Fibroblast of pulmonary artery (primary cell): ENCODE data around the gene ZNF616.
A peak's percentile ranks its signal among the peaks of the same experiment; 100 is the strongest.

Source experiments
- DNase-seq: peaks from one replicate; pipeline ENCODE4 v3.0.0-alpha.2; 2010; ENCODE audit warnings: low read depth
- H3K4me3 ChIP-seq: replicated peaks from 2 replicates; pipeline ENCODE4 v1.5.1; 2011; ENCODE audit warnings: low read depth, mild to moderate bottlenecking, control low read depth, low read length, moderate library complexity
- TF ChIP-seq, protein P1 (sequence below): IDR thresholded peaks from 2 replicates; pipeline ENCODE4 v1.5.1; 2011; ENCODE audit warnings: mild to moderate bottlenecking, control low read depth, low read length, inconsistent platforms; ENCODE audit errors: missing control alignments

Gene ZNF616

DNA sequence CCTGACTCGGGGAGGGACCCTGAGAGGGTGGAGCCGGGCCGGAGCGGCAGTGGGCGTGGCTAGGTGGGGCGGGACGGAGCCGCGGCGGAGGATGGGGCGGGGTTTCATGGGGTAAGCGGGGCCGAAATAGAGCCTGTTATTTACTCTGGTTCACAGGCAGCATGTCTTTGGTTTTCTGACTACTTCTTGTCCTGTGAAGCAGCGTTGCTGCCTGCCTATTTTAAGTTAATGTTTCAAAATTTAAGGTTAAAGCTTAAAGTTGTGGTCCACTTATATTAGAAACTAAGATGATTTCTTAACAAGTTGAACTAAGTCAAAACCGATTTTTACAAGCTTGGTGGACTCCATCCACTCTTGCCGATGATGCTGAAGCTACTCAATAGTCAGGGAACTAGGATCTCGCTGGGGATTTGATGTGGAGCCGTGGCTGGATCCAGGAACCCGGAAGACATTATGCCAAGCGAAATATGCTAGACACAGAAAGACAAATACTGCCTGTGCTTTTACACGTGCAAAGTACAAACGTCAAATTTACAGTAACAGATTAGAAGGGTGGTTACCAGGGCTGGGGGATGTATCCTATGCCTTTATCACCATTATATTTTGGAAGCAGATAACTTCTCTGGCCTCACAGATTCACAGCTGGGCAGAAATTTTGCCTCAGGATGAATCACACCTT lies 433 bp upstream of the ZNF616 start:
- peak overlapping the region; percentile 83 for H3K4me3 ChIP-seq
- no peak for DNase-seq
- TF ChIP-seq, protein P1, sequence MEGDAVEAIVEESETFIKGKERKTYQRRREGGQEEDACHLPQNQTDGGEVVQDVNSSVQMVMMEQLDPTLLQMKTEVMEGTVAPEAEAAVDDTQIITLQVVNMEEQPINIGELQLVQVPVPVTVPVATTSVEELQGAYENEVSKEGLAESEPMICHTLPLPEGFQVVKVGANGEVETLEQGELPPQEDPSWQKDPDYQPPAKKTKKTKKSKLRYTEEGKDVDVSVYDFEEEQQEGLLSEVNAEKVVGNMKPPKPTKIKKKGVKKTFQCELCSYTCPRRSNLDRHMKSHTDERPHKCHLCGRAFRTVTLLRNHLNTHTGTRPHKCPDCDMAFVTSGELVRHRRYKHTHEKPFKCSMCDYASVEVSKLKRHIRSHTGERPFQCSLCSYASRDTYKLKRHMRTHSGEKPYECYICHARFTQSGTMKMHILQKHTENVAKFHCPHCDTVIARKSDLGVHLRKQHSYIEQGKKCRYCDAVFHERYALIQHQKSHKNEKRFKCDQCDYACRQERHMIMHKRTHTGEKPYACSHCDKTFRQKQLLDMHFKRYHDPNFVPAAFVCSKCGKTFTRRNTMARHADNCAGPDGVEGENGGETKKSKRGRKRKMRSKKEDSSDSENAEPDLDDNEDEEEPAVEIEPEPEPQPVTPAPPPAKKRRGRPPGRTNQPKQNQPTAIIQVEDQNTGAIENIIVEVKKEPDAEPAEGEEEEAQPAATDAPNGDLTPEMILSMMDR: no peak

DNA sequence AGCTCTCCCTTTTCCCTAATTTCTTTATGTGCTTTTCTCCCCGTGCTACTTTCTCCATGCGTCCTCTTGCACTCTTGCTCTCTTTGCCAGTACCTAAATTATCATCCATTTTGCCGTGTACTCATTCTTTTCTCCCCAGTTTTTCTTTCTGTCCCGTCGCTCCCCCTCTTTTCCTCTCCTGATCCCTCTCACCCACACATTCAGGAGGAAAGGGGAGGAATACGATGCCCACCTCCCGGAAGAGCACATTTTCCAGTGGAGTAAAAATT lies 821 bp downstream of the ZNF616 start:
- TF ChIP-seq, protein P1: no peak
- peak overlapping the region; percentile 83 for H3K4me3 ChIP-seq

DNA sequence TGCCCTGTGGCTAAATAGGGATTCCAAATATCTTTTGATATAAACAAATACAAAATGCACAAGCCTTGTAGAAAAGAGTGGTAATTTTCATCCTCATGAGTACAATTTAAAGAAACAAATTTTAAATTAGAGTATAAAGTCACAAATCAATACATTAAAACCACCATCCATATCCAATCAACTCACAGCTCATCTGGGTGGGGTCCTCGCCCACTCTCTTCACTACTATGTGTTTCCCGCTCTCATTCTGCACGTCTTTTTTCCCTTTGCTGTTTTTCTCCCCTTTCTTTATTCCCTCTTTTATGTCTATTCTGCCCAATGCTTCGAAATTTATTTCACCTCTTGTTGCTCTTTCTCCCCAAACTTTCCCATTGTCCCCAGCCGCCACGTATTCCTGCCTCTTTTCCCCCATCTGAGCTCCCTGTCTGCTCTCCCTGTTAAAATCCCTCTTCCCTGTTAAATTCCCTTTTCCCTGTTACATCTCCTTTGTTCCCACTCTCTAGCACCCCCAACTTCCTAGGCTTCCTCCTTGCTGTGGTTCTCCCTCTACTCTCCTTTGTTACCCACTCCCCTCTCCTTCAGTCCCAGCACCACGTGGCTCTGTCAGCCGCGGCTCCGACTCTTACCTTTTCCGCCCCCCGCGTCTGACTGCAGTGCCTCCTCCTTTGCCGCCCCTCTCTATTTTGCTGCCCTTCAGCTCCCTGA lies 1.3 kb downstream of the ZNF616 start:
- TF ChIP-seq, protein P1: no peak
- peak overlapping the region; percentile 83 for H3K4me3 ChIP-seq
- peak; percentile 12 for DNase-seq

More for the DNA sequence above, 821 bp downstream of the ZNF616 start:
- no peak for DNase-seq

DNA sequence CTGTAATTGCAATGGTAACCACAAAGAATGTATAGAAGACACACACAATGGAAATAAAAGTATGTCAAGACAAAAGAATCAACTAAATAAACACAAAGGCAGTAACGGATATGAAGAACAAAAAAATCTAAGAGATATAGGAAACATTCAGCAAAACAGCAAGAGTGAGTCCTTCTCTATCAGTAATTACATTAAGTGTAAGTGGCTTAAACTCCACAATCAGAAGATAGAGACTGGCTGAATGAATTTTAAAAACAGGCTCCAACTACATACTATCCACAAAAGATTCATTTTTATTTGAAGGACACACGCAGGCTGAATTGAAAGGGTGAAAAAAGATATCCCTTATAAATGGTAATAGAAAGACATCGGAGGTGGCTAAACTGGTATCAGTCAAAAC lies 19.5 kb downstream of the ZNF616 start:
- no peak for DNase-seq
- no peak overlapping the region for H3K4me3 ChIP-seq
- TF ChIP-seq, protein P1: no peak

DNA sequence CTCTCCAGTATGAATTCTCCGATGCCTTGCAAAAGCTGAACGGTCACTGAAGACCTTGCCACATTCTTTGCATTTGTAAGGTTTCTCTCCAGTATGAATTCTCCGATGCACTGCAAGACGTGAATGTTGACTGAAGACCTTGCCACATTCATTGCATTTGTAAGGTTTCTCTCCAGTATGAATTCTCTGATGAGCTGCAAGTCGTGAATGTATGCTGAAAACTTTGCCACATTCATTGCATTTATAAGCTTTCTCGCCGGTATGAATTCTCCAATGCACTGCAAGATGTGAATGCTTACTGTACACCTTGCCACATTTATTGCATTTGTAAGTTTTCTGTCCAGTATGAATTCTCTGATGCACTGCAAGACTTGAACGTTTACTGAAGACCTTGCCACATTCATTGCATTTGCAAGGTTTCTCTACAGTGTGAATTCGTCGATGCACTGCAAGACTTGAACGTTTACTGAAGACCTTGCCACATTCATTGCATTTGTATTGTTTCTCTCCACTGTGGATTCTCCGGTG lies 24.1 kb downstream of the ZNF616 start:
- TF ChIP-seq, protein P1: no peak
- H3K4me3 ChIP-seq: no peak overlapping the region
- DNase-seq: no peak

DNA sequence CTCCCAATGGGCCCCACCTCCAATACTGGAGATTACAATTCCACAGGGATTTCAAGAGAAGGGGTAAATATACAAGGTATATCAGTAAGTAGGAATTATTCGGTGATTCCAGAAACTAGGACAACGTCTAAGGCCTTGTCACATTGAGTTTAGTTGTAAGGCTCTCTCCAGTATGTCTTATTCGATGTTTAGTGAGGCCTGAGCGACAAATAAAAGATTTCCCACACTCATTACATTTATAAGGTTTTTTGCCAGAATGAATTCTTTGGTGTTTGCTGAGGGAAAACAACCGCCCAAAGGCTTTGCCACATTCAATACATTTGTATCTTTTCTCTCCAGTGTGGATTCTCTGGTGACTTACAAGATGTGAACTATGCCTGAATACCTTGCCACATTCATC lies 25.0 kb downstream of the ZNF616 start:
- H3K4me3 ChIP-seq: no peak overlapping the region
- TF ChIP-seq, protein P1: no peak
- no peak for DNase-seq

DNA sequence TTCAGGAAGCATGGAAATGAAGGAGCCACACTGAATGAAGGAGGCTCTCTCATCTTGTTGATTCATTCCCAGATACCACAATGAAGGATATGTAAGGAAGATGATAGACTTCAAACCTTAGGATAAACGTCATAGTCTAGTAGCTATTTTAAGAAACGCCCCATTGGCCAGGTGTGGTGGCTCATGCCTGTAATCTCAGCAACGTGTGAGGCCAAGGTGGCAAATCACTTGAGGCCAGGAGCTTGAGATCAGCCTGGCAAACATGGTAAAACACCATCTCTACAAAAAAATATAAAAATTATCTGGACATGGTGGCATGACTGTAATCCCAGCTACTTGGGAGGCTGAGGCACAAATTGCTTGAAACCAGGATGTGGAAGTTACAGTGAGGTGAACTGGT lies 27.1 kb downstream of the ZNF616 start:
- no peak overlapping the region for H3K4me3 ChIP-seq
- no peak for DNase-seq
- TF ChIP-seq, protein P1: no peak
